Measurements from ENCODE around the gene GPR34.
"Not testable (repeated sequence)": the region's sequence is repeated elsewhere in the genome, so short reads cannot be mapped to it uniquely, and the experiment has no call there.

The GPR34 gene

DNA sequence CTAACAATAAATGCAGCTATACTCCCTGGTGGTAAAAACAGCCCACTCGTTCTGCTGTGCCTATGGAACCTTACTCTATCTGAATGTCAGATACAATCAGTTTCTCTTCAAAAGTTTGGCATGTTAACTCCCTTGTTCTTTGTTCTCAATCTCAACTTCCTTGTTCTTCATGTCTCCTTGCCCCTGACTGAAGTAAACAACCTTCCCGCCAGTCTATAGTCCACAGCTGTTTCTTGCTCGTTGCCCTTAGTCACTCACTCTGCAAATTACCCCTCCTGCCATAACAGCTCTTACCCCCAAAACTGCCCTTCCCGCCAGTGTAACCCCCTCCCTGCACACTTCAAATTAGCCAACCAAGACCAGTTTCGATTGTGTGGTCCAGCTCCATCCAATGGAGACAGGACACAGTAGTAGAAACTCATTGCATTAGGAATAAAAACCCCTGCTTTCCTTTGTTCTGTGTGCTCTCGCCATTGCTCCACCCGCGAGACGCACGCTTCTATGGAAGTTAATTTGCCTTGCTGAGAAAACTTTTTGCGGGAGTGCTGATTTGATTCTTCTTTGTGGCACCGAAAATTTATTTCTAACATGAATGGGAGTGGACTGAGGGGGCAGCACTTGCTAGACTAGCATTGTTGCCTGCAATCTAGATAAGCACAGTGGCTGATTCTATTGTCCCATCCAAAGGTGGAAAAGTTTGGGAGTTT, 28.1 kb downstream of the GPR34 start:
- Histone ChIP-seq H3K9me2 (replicated peaks; ENCODE audit: low read depth, low read length) (no peaks in the 10 kb centered on the region), H3K4me1 (ENCODE audit: insufficient read depth, low read length, poor library complexity, severe bottlenecking) (peaks cover 12% of the 10 kb centered on the region), H2AFZ (ENCODE audit: low read length) (no peak overlapping the region), H3F3A (ENCODE audit: low read depth) (peaks cover 3% of the 10 kb centered on the region; the same call in 1 of the 2 replicates), H3K27me3 (ENCODE audit: insufficient read depth, low read length, poor library complexity, severe bottlenecking) (no peaks in the 10 kb centered on the region), H3K36me3 (ENCODE audit: insufficient read depth, low read length) (no peaks in the 10 kb centered on the region), H3K9me3 (ENCODE audit: insufficient read depth, low read depth, low read length) (no peaks in the 10 kb centered on the region), H3K9ac (ENCODE audit: low read depth, low read length, poor library complexity, severe bottlenecking) (no peak overlapping the region), H3K4me2 (ENCODE audit: low read depth, low read length, poor library complexity, severe bottlenecking) (no peak overlapping the region), H3K4me3 (ENCODE audit: low read length, poor library complexity, severe bottlenecking) (no peak overlapping the region), H4K20me1 (ENCODE audit: insufficient read depth, low read length, poor library complexity, severe bottlenecking) (no peaks in the 10 kb centered on the region), H3K79me2 (ENCODE audit: insufficient read depth, low read length) (no peaks in the 10 kb centered on the region)
- TF ChIP-seq, protein P1, sequence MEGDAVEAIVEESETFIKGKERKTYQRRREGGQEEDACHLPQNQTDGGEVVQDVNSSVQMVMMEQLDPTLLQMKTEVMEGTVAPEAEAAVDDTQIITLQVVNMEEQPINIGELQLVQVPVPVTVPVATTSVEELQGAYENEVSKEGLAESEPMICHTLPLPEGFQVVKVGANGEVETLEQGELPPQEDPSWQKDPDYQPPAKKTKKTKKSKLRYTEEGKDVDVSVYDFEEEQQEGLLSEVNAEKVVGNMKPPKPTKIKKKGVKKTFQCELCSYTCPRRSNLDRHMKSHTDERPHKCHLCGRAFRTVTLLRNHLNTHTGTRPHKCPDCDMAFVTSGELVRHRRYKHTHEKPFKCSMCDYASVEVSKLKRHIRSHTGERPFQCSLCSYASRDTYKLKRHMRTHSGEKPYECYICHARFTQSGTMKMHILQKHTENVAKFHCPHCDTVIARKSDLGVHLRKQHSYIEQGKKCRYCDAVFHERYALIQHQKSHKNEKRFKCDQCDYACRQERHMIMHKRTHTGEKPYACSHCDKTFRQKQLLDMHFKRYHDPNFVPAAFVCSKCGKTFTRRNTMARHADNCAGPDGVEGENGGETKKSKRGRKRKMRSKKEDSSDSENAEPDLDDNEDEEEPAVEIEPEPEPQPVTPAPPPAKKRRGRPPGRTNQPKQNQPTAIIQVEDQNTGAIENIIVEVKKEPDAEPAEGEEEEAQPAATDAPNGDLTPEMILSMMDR (conservative IDR thresholded peaks at IDR 0.05; ENCODE audit: low read length), result no peak

DNA sequence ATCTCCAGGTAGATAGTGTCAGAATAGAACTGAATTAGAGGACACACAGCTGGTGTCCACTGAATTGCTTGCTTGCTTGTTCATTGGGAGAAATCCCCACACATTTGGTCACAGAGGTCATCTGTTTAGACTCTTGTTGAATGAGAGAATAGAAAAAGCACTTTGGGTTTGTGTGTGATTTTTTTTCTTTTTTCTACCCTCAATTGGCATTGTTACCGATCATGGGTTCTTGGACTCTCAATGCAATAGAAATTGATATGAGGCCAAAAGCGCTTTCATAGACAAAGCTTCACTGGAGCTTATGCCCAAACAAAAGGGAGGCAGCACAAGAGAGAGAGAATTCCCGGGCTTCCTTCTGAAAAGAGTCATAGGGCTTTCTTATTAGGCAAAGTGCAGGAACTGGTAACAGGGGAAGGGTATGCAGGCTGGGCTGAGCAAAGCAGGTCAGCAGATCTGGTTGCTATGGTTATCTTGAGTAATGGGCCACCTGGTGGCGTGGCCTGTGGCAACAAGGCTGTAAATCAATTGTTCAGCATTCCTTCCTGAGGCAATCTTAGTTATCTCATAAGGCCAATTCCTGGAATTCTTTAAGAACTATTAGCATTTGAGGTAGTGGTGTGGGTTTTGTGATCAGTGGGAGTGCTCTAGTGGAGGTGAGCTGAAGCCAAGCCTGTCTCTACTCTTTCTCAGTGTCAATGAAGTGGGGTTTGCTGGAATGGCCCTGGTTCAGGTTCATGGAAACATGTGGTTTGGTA, 29.9 kb downstream of the GPR34 start:
- Histone ChIP-seq H3K27me3 (ENCODE audit: insufficient read depth, low read length, poor library complexity, severe bottlenecking) (no peaks in the 10 kb centered on the region), H4K20me1 (ENCODE audit: insufficient read depth, low read length, poor library complexity, severe bottlenecking) (no peaks in the 10 kb centered on the region), H2AFZ (ENCODE audit: low read length) (no peak overlapping the region), H3F3A (ENCODE audit: low read depth) (peaks cover 3% of the 10 kb centered on the region; the same call in 1 of the 2 replicates), H3K79me2 (ENCODE audit: insufficient read depth, low read length) (no peaks in the 10 kb centered on the region), H3K9me3 (ENCODE audit: insufficient read depth, low read depth, low read length) (no peaks in the 10 kb centered on the region), H3K9me2 (replicated peaks; ENCODE audit: low read depth, low read length) (no peaks in the 10 kb centered on the region), H3K4me2 (ENCODE audit: low read depth, low read length, poor library complexity, severe bottlenecking) (no peak overlapping the region), H3K36me3 (ENCODE audit: insufficient read depth, low read length) (no peaks in the 10 kb centered on the region), H3K4me1 (ENCODE audit: insufficient read depth, low read length, poor library complexity, severe bottlenecking) (peaks cover 12% of the 10 kb centered on the region), H3K9ac (ENCODE audit: low read depth, low read length, poor library complexity, severe bottlenecking) (no peak overlapping the region), H3K4me3 (ENCODE audit: low read length, poor library complexity, severe bottlenecking) (no peak overlapping the region)
- TF ChIP-seq, protein P1 (conservative IDR thresholded peaks at IDR 0.05; ENCODE audit: low read length), result no peak
- no peak for TF ChIP-seq EZH2phosphoT487 (IDR thresholded peaks at IDR 0.05; ENCODE audit: borderline replicate concordance)

DNA sequence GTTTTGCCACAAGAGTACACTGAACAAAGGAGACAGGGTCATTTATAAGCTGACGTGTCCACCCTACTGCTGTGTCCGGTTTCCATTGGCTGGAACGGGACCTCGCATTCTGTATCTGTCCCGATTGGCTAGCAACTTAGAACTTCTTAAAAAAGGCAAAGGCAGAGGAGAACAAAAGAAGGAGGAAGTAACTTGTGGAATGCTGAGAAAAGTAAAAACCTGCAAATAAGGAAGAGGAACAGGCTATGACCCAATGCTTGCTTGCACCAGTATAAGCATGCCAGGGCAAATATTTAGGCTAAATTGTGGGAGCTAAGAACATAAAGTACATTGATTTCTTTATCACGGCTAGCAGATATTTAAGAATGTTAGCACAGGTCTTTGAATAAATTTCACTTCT, 30.8 kb downstream of the GPR34 start:
- H3K9me2 ChIP-seq (replicated peaks; ENCODE audit: low read depth, low read length); H3K36me3 ChIP-seq (ENCODE audit: insufficient read depth, low read length); H2AFZ ChIP-seq (ENCODE audit: low read length); H3K9me3 ChIP-seq (ENCODE audit: insufficient read depth, low read depth, low read length); H3F3A ChIP-seq (ENCODE audit: low read depth); H3K9ac ChIP-seq (ENCODE audit: low read depth, low read length, poor library complexity, severe bottlenecking); H3K79me2 ChIP-seq (ENCODE audit: insufficient read depth, low read length); H3K4me3 ChIP-seq (ENCODE audit: low read length, poor library complexity, severe bottlenecking); H3K27me3 ChIP-seq (ENCODE audit: insufficient read depth, low read length, poor library complexity, severe bottlenecking); H4K20me1 ChIP-seq (ENCODE audit: insufficient read depth, low read length, poor library complexity, severe bottlenecking): not testable (repeated sequence)
- peak overlapping the region; percentile 53 for H3K4me2 ChIP-seq (ENCODE audit: low read depth, low read length, poor library complexity, severe bottlenecking)
- H3K4me1 ChIP-seq (ENCODE audit: insufficient read depth, low read length, poor library complexity, severe bottlenecking), result peaks cover 17% of the 10 kb centered on the region

Data from Loucy (cell line).